Ishikawa (cell line): ENCODE results near the gene NTN5.

ENCODE experiments used
- CEBPB ChIP-seq: IDR thresholded peaks from 2 replicates; pipeline ENCODE4 v1.6.1; 2012
- EP300 ChIP-seq: IDR thresholded peaks from 2 replicates; pipeline ENCODE4 v1.6.1; 2012; ENCODE audit warnings: borderline replicate concordance
- FOXM1 ChIP-seq: IDR thresholded peaks from 2 replicates; pipeline ENCODE4 v1.6.1; 2012; ENCODE audit warnings: low read depth, borderline replicate concordance
- NFIC ChIP-seq: IDR thresholded peaks from 2 replicates; pipeline ENCODE4 v1.6.1; 2012
- TAF1 ChIP-seq: IDR thresholded peaks from 2 replicates; pipeline ENCODE4 v1.6.1; 2012; ENCODE audit warnings: low read depth, mild to moderate bottlenecking
- TCF12 ChIP-seq: IDR thresholded peaks from 2 replicates; pipeline ENCODE4 v1.6.1; 2012; ENCODE audit warnings: low read depth
- TEAD4 ChIP-seq: IDR thresholded peaks from 2 replicates; pipeline ENCODE4 v1.6.1; 2012
- TF ChIP-seq, protein P1 (sequence below): IDR thresholded peaks from 2 replicates; pipeline ENCODE4 v1.6.1; 2012; ENCODE audit warnings: low read depth, mild to moderate bottlenecking
- TF ChIP-seq, protein P2 (sequence below): IDR thresholded peaks from 2 replicates; pipeline ENCODE4 v1.6.1; 2012

DNA sequence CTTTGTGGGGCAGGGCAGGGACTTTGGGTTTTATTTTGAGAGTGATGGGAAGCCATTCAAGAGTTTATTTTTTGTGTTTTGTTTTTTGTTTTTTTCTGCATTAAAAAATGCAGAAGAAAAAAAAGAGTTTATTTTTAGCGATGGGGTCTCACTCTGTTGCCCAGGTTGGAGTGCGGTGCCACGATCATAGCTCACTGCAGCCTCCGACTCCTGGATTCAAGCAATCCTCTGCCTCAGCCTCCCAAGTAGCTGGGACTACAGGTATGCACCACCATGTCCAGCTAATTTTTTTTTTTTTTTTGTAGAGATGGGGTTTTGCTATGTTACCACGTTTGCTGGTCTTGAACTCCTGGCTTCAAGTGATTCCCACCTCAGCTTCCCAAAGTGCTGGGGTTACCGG, 14.3 kb downstream of the NTN5 start:
- TF ChIP-seq TCF12 (no peak), EP300 (no peak), FOXM1 (no peak), TAF1 (no peak), NFIC (no peak), CEBPB (no peak), TEAD4 (no peak)
- TF ChIP-seq, protein P1, sequence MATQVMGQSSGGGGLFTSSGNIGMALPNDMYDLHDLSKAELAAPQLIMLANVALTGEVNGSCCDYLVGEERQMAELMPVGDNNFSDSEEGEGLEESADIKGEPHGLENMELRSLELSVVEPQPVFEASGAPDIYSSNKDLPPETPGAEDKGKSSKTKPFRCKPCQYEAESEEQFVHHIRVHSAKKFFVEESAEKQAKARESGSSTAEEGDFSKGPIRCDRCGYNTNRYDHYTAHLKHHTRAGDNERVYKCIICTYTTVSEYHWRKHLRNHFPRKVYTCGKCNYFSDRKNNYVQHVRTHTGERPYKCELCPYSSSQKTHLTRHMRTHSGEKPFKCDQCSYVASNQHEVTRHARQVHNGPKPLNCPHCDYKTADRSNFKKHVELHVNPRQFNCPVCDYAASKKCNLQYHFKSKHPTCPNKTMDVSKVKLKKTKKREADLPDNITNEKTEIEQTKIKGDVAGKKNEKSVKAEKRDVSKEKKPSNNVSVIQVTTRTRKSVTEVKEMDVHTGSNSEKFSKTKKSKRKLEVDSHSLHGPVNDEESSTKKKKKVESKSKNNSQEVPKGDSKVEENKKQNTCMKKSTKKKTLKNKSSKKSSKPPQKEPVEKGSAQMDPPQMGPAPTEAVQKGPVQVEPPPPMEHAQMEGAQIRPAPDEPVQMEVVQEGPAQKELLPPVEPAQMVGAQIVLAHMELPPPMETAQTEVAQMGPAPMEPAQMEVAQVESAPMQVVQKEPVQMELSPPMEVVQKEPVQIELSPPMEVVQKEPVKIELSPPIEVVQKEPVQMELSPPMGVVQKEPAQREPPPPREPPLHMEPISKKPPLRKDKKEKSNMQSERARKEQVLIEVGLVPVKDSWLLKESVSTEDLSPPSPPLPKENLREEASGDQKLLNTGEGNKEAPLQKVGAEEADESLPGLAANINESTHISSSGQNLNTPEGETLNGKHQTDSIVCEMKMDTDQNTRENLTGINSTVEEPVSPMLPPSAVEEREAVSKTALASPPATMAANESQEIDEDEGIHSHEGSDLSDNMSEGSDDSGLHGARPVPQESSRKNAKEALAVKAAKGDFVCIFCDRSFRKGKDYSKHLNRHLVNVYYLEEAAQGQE: no peak
- TF ChIP-seq, protein P2, sequence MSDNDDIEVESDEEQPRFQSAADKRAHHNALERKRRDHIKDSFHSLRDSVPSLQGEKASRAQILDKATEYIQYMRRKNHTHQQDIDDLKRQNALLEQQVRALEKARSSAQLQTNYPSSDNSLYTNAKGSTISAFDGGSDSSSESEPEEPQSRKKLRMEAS: no peak
